Measurements from ENCODE around the gene PCIF1. TPM values are rescaled to one million over a fixed set of nuclear protein-coding genes. Genes with fewer than 3 reads are reported as not detected.

The PCIF1 gene
- total RNA-seq, 1 donor from 2014 or later: 22.4 TPM

GRCh38 chr20:45913116-45913515, 21.4 kb upstream of the PCIF1 start:
- no peaks in the 10 kb centered on the region for H3K27me3 ChIP-seq (ENCODE audit: control insufficient read depth, insufficient read depth, low read length)
- H3K36me3 ChIP-seq (ENCODE audit: control insufficient read depth, insufficient read depth, low read length): no peaks in the 10 kb centered on the region
- TF ChIP-seq CTCF (IDR thresholded peaks at IDR 0.05; ENCODE audit: insufficient read depth, low read length, poor library complexity, severe bottlenecking): no peak
- no peak for DNase-seq (ENCODE audit: low read depth)
- no peak overlapping the region for H3K4me3 ChIP-seq (ENCODE audit: low read depth, low read length)

GRCh38 chr20:45917790-45918141, 16.7 kb upstream of the PCIF1 start:
- no peak for DNase-seq (ENCODE audit: low read depth)

GRCh38 chr20:45918182-45918737, 16.2 kb upstream of the PCIF1 start:
- no peak overlapping the region for H3K4me3 ChIP-seq (ENCODE audit: low read depth, low read length)
- TF ChIP-seq CTCF (IDR thresholded peaks at IDR 0.05; ENCODE audit: insufficient read depth, low read length, poor library complexity, severe bottlenecking): no peak
- H3K27me3 ChIP-seq (ENCODE audit: control insufficient read depth, insufficient read depth, low read length): no peaks in the 10 kb centered on the region
- no peak for DNase-seq (ENCODE audit: low read depth)
- H3K36me3 ChIP-seq (ENCODE audit: control insufficient read depth, insufficient read depth, low read length): no peaks in the 10 kb centered on the region

More at GRCh38 chr20:45917790-45918141, 16.7 kb upstream of the PCIF1 start:
- no peaks in the 10 kb centered on the region for H3K36me3 ChIP-seq (ENCODE audit: control insufficient read depth, insufficient read depth, low read length)
- no peak overlapping the region for H3K4me3 ChIP-seq (ENCODE audit: low read depth, low read length)
- no peak for TF ChIP-seq CTCF (IDR thresholded peaks at IDR 0.05; ENCODE audit: insufficient read depth, low read length, poor library complexity, severe bottlenecking)
- H3K27me3 ChIP-seq (ENCODE audit: control insufficient read depth, insufficient read depth, low read length): no peaks in the 10 kb centered on the region

GRCh38 chr20:45918779-45919537, 15.5 kb upstream of the PCIF1 start:
- TF ChIP-seq CTCF (IDR thresholded peaks at IDR 0.05; ENCODE audit: insufficient read depth, low read length, poor library complexity, severe bottlenecking): no peak
- no peak for DNase-seq (ENCODE audit: low read depth)
- H3K27me3 ChIP-seq (ENCODE audit: control insufficient read depth, insufficient read depth, low read length): no peaks in the 10 kb centered on the region
- H3K36me3 ChIP-seq (ENCODE audit: control insufficient read depth, insufficient read depth, low read length): no peaks in the 10 kb centered on the region
- H3K4me3 ChIP-seq (ENCODE audit: low read depth, low read length): no peak overlapping the region

DNA sequence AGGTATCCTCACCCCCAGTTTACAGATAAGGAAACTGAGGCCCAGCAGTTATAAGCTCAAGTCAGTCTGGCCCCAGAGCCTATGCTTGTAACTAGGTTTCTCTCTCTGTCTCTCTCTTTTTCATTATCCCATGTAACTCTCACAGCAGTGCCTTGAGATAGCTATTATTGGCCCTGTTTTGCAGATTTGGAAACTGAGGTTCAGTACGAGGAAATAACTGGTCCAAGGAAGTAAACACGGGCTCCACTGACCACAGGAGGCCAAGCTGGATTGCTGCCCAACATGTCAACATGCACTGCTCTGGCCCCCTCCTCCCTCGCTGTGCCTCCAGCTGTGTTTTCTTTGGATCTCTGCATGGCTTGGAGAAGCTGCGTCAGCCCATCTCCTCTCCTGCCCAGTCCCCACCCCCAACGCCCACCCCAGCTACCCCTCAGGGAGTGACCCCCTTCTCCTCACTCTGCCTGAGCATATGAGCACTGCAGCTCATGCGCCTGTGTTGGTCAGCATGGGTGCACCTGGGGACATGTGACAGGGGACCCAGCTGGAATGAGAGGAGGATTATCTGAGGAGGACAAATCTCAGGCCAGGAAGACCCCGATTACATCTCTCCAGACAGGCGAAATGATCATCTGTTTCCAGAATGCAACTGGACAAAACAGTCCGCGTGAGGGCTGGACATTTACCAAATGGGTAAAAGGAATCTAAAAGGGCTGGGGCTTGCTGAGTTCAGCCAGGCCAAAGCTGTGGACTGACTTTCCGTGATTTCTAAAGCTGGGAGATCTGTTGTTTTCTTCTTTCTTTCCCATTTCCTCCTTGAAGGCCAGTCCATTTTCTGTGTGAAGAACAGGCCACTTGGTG, 14.7 kb upstream of the PCIF1 start:
- no peaks in the 10 kb centered on the region for H3K27me3 ChIP-seq (ENCODE audit: control insufficient read depth, insufficient read depth, low read length)

More for the DNA sequence above, 14.7 kb upstream of the PCIF1 start:
- Histone ChIP-seq H3K4me3 (ENCODE audit: low read depth, low read length) (no peak overlapping the region), H3K36me3 (ENCODE audit: control insufficient read depth, insufficient read depth, low read length) (no peaks in the 10 kb centered on the region)
- TF ChIP-seq CTCF (IDR thresholded peaks at IDR 0.05; ENCODE audit: insufficient read depth, low read length, poor library complexity, severe bottlenecking): no peak
- DNase-seq (ENCODE audit: low read depth): no peak

All from kidney epithelial cell (primary cell).